HEK293 (cell line): ENCODE results near the gene DPH6.

Experiments
- CTCF ChIA-PET: fragments of 350-600 bp; formaldehyde crosslinking; extraction: SDS; loops from one replicate; lab custom pipeline; 2021; ENCODE audit warnings: antibody characterized with exemption; lab: Yijun Ruan, JAX
- POLR2A ChIA-PET: fragments of 300-600 bp; formaldehyde crosslinking; extraction: SDS; loops from one replicate; lab custom pipeline; 2020; ENCODE audit warnings: antibody characterized with exemption, inconsistent platforms; lab: Yijun Ruan, JAX
- H3K27ac ChIP-seq: fragments of 200-500 bp; sonication (Bioruptor generic); 2 replicates; pipeline ENCODE4 v1.5.1; 2014; ENCODE audit warnings: low read depth, low read length, control low read depth, inconsistent platforms; ENCODE audit errors: extremely low read depth
- H3K36me3 ChIP-seq, 2 experiments: fragments of 200-500 bp in 1 of 2; sonication (Bioruptor generic) in 1 of 2; 1 replicate in 1 of 2; 2 replicates in 1 of 2; pipeline ENCODE4 v1.5.1; 2014 to 2017; ENCODE audit warnings: inconsistent platforms in 2 of 2, low read length in 2 of 2; ENCODE audit not compliant: control insufficient read depth in 2 of 2, insufficient read depth in 1 of 2
- H3K4me1 ChIP-seq: fragments of 200-500 bp; sonication (Bioruptor generic); 2 replicates; pipeline ENCODE4 v1.5.1; 2014; ENCODE audit warnings: mild to moderate bottlenecking, low read length, inconsistent platforms; ENCODE audit not compliant: control insufficient read depth, insufficient read depth
- H3K4me3 ChIP-seq: 2 replicates; pipeline ENCODE4 v1.5.1; 2011; ENCODE audit warnings: low read depth, mild to moderate bottlenecking, control low read depth, low read length, moderate library complexity
- H3K9me3 ChIP-seq: fragments of 200-500 bp; sonication (Bioruptor generic); 2 replicates; pipeline ENCODE4 v1.5.1; 2014; ENCODE audit warnings: low read depth, low read length, inconsistent platforms; ENCODE audit not compliant: control insufficient read depth, insufficient read depth
- BCL11A ChIP-seq: fragments of 450-650 bp; formaldehyde crosslinking; IDR thresholded peaks from 2 replicates; pipeline ENCODE4 v1.5.1; 2016; ENCODE audit warnings: low read depth, missing biosample characterization, missing genetic modification characterization
- GLI2 ChIP-seq: fragments of 450-650 bp; formaldehyde crosslinking; IDR thresholded peaks from 2 replicates; pipeline ENCODE4; 2017; ENCODE audit warnings: missing biosample characterization, missing genetic modification characterization, low read depth, borderline replicate concordance
- HOXA7 ChIP-seq: sonication (generic); formaldehyde crosslinking; IDR thresholded peaks from 2 replicates; pipeline ENCODE4 v1.8.1; 2022; ENCODE audit warnings: missing genetic modification reagents, borderline replicate concordance
- MZF1 ChIP-seq: fragments of 450-650 bp; formaldehyde crosslinking; IDR thresholded peaks from 2 replicates; pipeline ENCODE4 v1.5.1; 2017; ENCODE audit warnings: missing biosample characterization, missing genetic modification characterization, borderline replicate concordance
- OSR2 ChIP-seq: fragments of 450-650 bp; formaldehyde crosslinking; IDR thresholded peaks from 2 replicates; pipeline ENCODE4 v1.5.1; 2016; ENCODE audit warnings: missing biosample characterization, missing genetic modification characterization
- WT1 ChIP-seq: fragments of 450-650 bp; formaldehyde crosslinking; IDR thresholded peaks from 2 replicates; pipeline ENCODE4 v1.5.1; 2016; ENCODE audit warnings: missing biosample characterization, missing genetic modification characterization
- ZNF138 ChIP-seq: fragments of 450-650 bp; formaldehyde crosslinking; IDR thresholded peaks from 2 replicates; pipeline ENCODE4 v1.5.1; 2016; ENCODE audit warnings: missing biosample characterization, missing genetic modification characterization, borderline replicate concordance
- ZNF157 ChIP-seq: fragments of 450-650 bp; formaldehyde crosslinking; IDR thresholded peaks from 2 replicates; pipeline ENCODE4 v1.5.1; 2016; ENCODE audit warnings: missing biosample characterization, missing genetic modification characterization
- ZNF23 ChIP-seq: fragments of 450-650 bp; formaldehyde crosslinking; IDR thresholded peaks from 2 replicates; pipeline ENCODE4 v1.5.1; 2016; ENCODE audit warnings: missing biosample characterization, missing genetic modification characterization, borderline replicate concordance
- ZNF239 ChIP-seq: fragments of 450-650 bp; formaldehyde crosslinking; IDR thresholded peaks from 2 replicates; pipeline ENCODE4 v1.5.1; 2016; ENCODE audit warnings: missing biosample characterization, missing genetic modification characterization
- ZNF248 ChIP-seq: fragments of 450-650 bp; formaldehyde crosslinking; IDR thresholded peaks from 2 replicates; pipeline ENCODE4 v1.5.1; 2017; ENCODE audit warnings: missing biosample characterization, missing genetic modification characterization
- ZNF324 ChIP-seq: fragments of 450-650 bp; formaldehyde crosslinking; IDR thresholded peaks from 2 replicates; pipeline ENCODE4 v1.5.1; 2016; ENCODE audit warnings: missing biosample characterization, missing genetic modification characterization
- ZNF366 ChIP-seq: fragments of 450-650 bp; formaldehyde crosslinking; conservative IDR thresholded peaks from 2 replicates; pipeline ENCODE4 v1.5.1; 2016; ENCODE audit warnings: missing biosample characterization, missing genetic modification characterization
- ZNF433 ChIP-seq: fragments of 450-650 bp; formaldehyde crosslinking; IDR thresholded peaks from 2 replicates; pipeline ENCODE4 v1.5.1; 2016; ENCODE audit warnings: missing biosample characterization, missing genetic modification characterization, low read depth
- ZNF521 ChIP-seq: fragments of 450-650 bp; formaldehyde crosslinking; IDR thresholded peaks from 2 replicates; pipeline ENCODE4 v1.5.1; 2017; ENCODE audit warnings: missing biosample characterization, mild to moderate bottlenecking, missing genetic modification characterization
- ZNF555 ChIP-seq: fragments of 450-650 bp; formaldehyde crosslinking; conservative IDR thresholded peaks from 2 replicates; pipeline ENCODE4 v1.5.1; 2017; ENCODE audit warnings: missing biosample characterization, mild to moderate bottlenecking, missing genetic modification characterization, inconsistent platforms
- ZNF600 ChIP-seq: fragments of 450-650 bp; formaldehyde crosslinking; IDR thresholded peaks from 2 replicates; pipeline ENCODE4 v1.5.1; 2016; ENCODE audit warnings: missing biosample characterization, missing genetic modification characterization
- ZNF621 ChIP-seq: fragments of 450-650 bp; formaldehyde crosslinking; IDR thresholded peaks from 2 replicates; pipeline ENCODE4 v1.5.1; 2017; ENCODE audit warnings: missing biosample characterization, missing genetic modification characterization
- ZNF677 ChIP-seq: fragments of 450-650 bp; IDR thresholded peaks from 2 replicates; pipeline ENCODE4 v1.5.0; 2018; ENCODE audit warnings: missing biosample characterization, mild to moderate bottlenecking, missing genetic modification characterization, moderate library complexity
- ZXDB ChIP-seq: fragments of 450-650 bp; formaldehyde crosslinking; IDR thresholded peaks from 2 replicates; pipeline ENCODE4 v1.5.1; 2016; ENCODE audit warnings: missing biosample characterization, missing genetic modification characterization
- TF ChIP-seq, protein P1 (sequence below): fragments of 450-650 bp; formaldehyde crosslinking; IDR thresholded peaks from 2 replicates; pipeline ENCODE4 v1.5.1; 2017; ENCODE audit warnings: missing biosample characterization, mild to moderate bottlenecking, missing genetic modification characterization, moderate library complexity
- TF ChIP-seq, protein P2 (sequence below): fragments of 450-650 bp; formaldehyde crosslinking; IDR thresholded peaks from 2 replicates; pipeline ENCODE4 v1.5.1; 2016; ENCODE audit warnings: missing biosample characterization, missing genetic modification characterization
- TF ChIP-seq, protein P3 (sequence below): fragments of 450-650 bp; formaldehyde crosslinking; IDR thresholded peaks from 2 replicates; pipeline ENCODE4 v1.5.1; 2016; ENCODE audit warnings: missing biosample characterization, missing genetic modification characterization

The DPH6 gene

DNA sequence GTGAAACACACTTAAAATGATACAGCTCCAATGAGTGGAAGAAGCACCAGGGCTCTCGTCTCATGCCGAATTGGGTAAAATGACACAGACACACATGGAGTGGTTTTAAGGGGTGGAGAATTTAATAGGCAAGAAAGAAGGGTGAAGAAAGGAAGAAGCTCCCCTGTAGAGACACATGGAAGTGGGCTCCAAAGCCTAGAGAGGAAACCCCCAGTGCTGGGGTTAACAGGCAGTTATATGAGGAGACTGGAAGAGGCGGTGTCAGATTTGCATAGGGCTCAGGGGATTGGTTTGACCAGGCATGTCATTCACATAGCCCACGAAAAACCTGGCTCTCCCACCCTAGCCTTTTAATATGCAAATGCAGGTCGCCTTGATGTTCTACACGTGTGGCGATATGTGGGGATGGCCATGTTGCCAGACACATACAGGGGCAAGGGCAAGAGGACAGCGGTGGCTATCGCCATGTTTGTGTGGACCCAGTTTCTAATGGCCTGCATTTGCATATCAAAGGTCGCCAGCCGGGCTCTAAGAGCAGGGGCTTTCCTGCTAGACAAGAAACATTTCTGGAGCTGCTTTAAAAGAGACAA lies 1.9 kb upstream of the DPH6 start:
- Histone ChIP-seq H3K36me3 (no peaks in the 10 kb centered on the region), H3K4me3 (no peak overlapping the region), H3K4me1 (no peaks in the 10 kb centered on the region)
- TF ChIP-seq BCL11A (tag by site-specific recombination) (no peak), ZXDB (tag by site-specific recombination) (no peak), WT1 (tag by site-specific recombination) (no peak), ZNF324 (tag by site-specific recombination) (no peak), MZF1 (tag by site-specific recombination) (no peak), ZNF600 (no peak), ZNF248 (tag by site-specific recombination) (no peak), ZNF366 (tag by site-specific recombination) (no peak), ZNF621 (no peak), ZNF521 (tag by site-specific recombination) (no peak), OSR2 (tag by site-specific recombination) (no peak), HOXA7 (CRISPR knock-in tag) (no peak)
- TF ChIP-seq, protein P1, sequence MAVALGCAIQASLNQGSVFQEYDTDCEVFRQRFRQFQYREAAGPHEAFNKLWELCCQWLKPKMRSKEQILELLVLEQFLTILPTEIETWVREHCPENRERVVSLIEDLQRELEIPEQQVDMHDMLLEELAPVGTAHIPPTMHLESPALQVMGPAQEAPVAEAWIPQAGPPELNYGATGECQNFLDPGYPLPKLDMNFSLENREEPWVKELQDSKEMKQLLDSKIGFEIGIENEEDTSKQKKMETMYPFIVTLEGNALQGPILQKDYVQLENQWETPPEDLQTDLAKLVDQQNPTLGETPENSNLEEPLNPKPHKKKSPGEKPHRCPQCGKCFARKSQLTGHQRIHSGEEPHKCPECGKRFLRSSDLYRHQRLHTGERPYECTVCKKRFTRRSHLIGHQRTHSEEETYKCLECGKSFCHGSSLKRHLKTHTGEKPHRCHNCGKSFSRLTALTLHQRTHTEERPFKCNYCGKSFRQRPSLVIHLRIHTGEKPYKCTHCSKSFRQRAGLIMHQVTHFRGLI (tag by site-specific recombination) = no peak
- TF ChIP-seq, all 188 proteins: peak for 0
- ChIA-PET POLR2A (interaction anchor here (0.6 to 1.0 kb wide), 2 partner anchors 125 to 447 kb away, joined by 3 read pairs; no protein-coding TSS in a partner anchor), CTCF (no interaction called here)
- Histone ChIP-seq H3K27ac (no peak overlapping the region), H3K9me3 (no peaks in the 10 kb centered on the region)

DNA sequence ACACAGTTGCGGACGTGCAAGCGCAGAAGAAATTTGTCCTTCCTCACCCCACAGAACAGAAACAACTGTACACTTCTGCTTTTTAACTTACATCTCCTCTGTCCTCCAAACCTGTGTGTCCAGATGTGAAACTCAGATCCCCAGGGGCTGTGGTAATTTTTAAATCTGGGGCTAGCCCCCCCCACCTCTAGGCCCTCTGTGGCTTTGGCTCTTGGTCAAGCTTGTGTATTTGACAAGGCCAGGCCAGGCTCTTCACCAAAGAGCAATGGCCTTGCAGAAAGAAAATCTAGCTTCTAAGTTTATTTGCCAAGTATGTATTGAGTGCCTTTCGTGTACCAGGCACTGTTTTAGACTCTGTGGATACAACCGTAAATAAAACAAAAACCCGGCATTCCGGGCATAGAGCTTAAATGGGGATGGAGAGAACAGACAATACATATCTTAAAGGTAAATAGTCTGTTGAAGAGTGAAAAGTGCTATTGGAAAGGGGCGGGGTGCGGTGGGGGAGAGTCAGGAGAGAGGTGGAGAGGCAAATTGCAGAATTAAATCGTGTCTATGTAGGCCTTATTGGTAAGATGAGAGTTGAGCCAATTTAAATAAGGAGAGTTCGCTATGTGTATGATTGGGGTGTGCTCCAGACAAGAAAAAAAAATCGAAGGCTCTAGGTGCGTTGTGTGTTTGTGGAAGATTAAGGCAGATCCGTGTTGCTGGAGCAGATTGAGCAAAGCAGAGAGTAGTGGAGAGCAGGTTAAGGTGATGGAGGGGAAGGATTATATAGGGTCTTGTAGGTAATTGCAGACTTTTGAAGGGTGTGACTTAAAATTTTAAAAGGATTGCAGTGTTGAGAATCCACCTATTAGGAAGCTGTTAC lies 781 bp upstream of the DPH6 start:
- Histone ChIP-seq H3K9me3 (no peaks in the 10 kb centered on the region), H3K27ac (peak overlapping the region; percentile 94), H3K36me3 (no peaks in the 10 kb centered on the region), H3K4me3 (peak overlapping the region; percentile 63), H3K4me1 (no peaks in the 10 kb centered on the region)
- ChIA-PET CTCF (interaction anchor here (0.6 kb wide), 1 partner anchor 355 kb away, joined by 4 read pairs; no protein-coding TSS in a partner anchor), POLR2A (interaction anchor here (0.6 kb wide), 1 partner anchor 126 kb away, joined by 3 read pairs; no protein-coding TSS in a partner anchor)
- TF ChIP-seq MZF1 (tag by site-specific recombination) (peak; percentile 76; the same call in 1 of the 2 replicates), ZNF324 (tag by site-specific recombination) (no peak)

DNA sequence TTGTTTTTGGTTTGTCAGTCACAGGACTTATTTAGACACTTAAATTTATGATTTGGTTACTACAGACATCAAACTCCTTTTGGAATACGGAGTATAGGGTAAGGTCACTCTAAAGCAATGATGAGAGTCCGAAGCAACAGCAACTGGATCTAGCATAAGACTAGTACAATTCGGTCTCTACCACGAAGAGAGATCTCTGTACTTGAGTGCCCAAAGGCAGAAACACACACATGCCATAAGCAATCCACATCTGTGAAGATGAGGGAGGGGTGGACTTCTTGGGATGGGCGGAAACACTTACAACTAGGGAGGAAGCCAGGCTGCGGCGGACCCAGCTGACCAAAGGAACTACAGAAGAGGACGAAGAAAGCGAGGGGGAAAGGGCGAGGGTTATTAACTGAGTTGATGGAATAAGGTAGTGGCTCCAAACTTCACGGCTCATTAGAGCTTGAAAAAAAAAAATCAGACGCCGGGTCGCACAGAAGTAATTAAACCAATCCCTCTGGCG lies 595 bp downstream of the DPH6 start:
- Histone ChIP-seq H3K4me3 (peak overlapping the region; percentile 63), H3K36me3 (no peaks in the 10 kb centered on the region), H3K9me3 (no peaks in the 10 kb centered on the region), H3K27ac (peak overlapping the region; percentile 94), H3K4me1 (no peaks in the 10 kb centered on the region)
- CTCF ChIA-PET = no interaction called here
- POLR2A ChIA-PET = no interaction called here
- TF ChIP-seq, protein P2, sequence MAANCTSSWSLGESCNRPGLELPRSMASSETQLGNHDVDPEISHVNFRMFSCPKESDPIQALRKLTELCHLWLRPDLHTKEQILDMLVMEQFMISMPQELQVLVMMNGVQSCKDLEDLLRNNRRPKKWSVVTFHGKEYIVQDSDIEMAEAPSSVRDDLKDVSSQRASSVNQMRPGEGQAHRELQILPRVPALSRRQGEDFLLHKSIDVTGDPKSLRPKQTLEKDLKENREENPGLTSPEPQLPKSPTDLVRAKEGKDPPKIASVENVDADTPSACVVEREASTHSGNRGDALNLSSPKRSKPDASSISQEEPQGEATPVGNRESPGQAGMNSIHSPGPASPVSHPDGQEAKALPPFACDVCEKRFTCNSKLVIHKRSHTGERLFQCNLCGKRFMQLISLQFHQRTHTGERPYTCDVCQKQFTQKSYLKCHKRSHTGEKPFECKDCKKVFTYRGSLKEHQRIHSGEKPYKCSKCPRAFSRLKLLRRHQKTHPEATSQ = no peak
- no peak for TF ChIP-seq ZNF433
- TF ChIP-seq, protein P3, sequence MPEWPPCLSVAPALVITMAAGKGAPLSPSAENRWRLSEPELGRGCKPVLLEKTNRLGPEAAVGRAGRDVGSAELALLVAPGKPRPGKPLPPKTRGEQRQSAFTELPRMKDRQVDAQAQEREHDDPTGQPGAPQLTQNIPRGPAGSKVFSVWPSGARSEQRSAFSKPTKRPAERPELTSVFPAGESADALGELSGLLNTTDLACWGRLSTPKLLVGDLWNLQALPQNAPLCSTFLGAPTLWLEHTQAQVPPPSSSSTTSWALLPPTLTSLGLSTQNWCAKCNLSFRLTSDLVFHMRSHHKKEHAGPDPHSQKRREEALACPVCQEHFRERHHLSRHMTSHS (tag by site-specific recombination) = no peak
- no peak for TF ChIP-seq ZNF239 (tag by site-specific recombination)
- TF ChIP-seq ZNF157 = no peak
- no peak for TF ChIP-seq ZNF138 (tag by site-specific recombination)
- TF ChIP-seq ZNF23 (tag by site-specific recombination) = no peak
- no peak for TF ChIP-seq ZNF677 (tag by site-specific recombination)
- TF ChIP-seq ZNF555 = no peak
- no peak for TF ChIP-seq GLI2 (tag by site-specific recombination)
